Nucleus accumbens (tissue), 56 donors: ENCODE data around the gene PCDHB3.
A peak's percentile ranks its signal among the peaks of the same experiment; 100 is the strongest.
"Not testable (repeated sequence)": the region's sequence is repeated elsewhere in the genome, so short reads cannot be mapped to it uniquely, and the experiment has no call there.

Source experiments
- DNase-seq, 56 donors: peaks; one replicate each; lab custom pipeline; 2025; lab: John Stamatoyannopoulos, UW

The PCDHB3 gene

GRCh38 chr5:141100243-141100805 is at the start of gene PCDHB3:
Gene PCDHB3, plus strand, starts transcription at chr5:141100473. Its CDS starts 177 bp downstream, at chr5:141100650.
- DNase-seq: peak in 22 of 56 donors; percentile 3 to 52 (median 24)

- no peak for DNase-seq
Observed at GRCh38 chr5:141050622-141051520, 49.4 kb upstream of the PCDHB3 start, which contains the start of gene PCDHB1. Gene PCDHB1, plus strand, starts transcription at chr5:141051374. Its CDS starts 97 bp downstream, at chr5:141051471.

GRCh38 chr5:141051521-141051866 is 48.8 kb upstream of the PCDHB3 start:
- no peak for DNase-seq

GRCh38 chr5:141077826-141078225 is 22.4 kb upstream of the PCDHB3 start:
- DNase-seq: no peak

- DNase-seq: no peak
Observed at GRCh38 chr5:141082228-141082627, 18.0 kb upstream of the PCDHB3 start.

- DNase-seq: peak in 40 of 56 donors; percentile 3 to 71 (median 31)
Observed at GRCh38 chr5:141084487-141084989, 15.7 kb upstream of the PCDHB3 start.

- peak in 27 of 56 donors; percentile 2 to 57 (median 22) for DNase-seq
Observed at GRCh38 chr5:141094481-141095262, 5.6 kb upstream of the PCDHB3 start, which contains the start of gene PCDHB2. Gene PCDHB2, plus strand, starts transcription at chr5:141094615. Its CDS starts 176 bp downstream, at chr5:141094791.

GRCh38 chr5:141095263-141095641 is 5.0 kb upstream of the PCDHB3 start:
- DNase-seq: no peak

GRCh38 chr5:141096181-141096580 is 4.1 kb upstream of the PCDHB3 start:
- DNase-seq: not testable (repeated sequence)

GRCh38 chr5:141096586-141096985 is 3.7 kb upstream of the PCDHB3 start:
- DNase-seq: not testable (repeated sequence)

GRCh38 chr5:141101059-141101458 is 786 bp downstream of the PCDHB3 start:
- DNase-seq: no peak

- not testable (repeated sequence) for DNase-seq
Observed at GRCh38 chr5:141102070-141102469, 1.8 kb downstream of the PCDHB3 start.

GRCh38 chr5:141102471-141102870 is 2.2 kb downstream of the PCDHB3 start:
- DNase-seq: not testable (repeated sequence)

- DNase-seq: no peak
Observed at GRCh38 chr5:141105350-141105749, 5.1 kb downstream of the PCDHB3 start.

- no peak for DNase-seq
Observed at GRCh38 chr5:141119250-141119649, 19.0 kb downstream of the PCDHB3 start.

GRCh38 chr5:141121563-141121962 is 21.3 kb downstream of the PCDHB3 start, which contains the start of gene PCDHB4:
Gene PCDHB4, plus strand, starts transcription at chr5:141121818. Its CDS starts 181 bp downstream, at chr5:141121999.
- peak in 13 of 56 donors; percentile 2 to 60 (median 11) for DNase-seq

GRCh38 chr5:141121985-141122384 is 21.7 kb downstream of the PCDHB3 start:
- peak in 2 of 56 donors; percentile 5 to 14 for DNase-seq

- DNase-seq: not testable (repeated sequence)
Observed at GRCh38 chr5:141123396-141124135, 23.3 kb downstream of the PCDHB3 start.

GRCh38 chr5:141127305-141127704 is 27.0 kb downstream of the PCDHB3 start:
- no peak for DNase-seq
